ENCODE measurements around the gene HCAR3. TPM values are rescaled to one million over a fixed set of nuclear protein-coding genes. Genes with fewer than 3 reads are reported as not detected.

HCAR3 gene
- total and polyA plus RNA-seq, 2 of the 13 experiments (the other 11 are each of a cell fraction or from before 2014, with no cell fraction given) = 0.11 to 12.8 TPM

GRCh38 chr12:122730215-122731014, 13.8 kb upstream of the HCAR3 start, which contains the start of gene HCAR1 (continued):
- TF ChIP-seq ZNF691 (CRISPR knock-in tag; IDR thresholded peaks at IDR 0.05; ENCODE audit: borderline replicate concordance, low read depth) (0 out of 2 replicates have a peak, but pooled peaks have one; percentile 42), ZNF331 (CRISPR knock-in tag; IDR thresholded peaks at IDR 0.05) (no peak), MYPOP (CRISPR knock-in tag; IDR thresholded peaks at IDR 0.05) (no peak), MED13 (CRISPR knock-in tag; IDR thresholded peaks at IDR 0.05) (no peak), NFKBIZ (CRISPR knock-in tag; IDR thresholded peaks at IDR 0.05) (no peak), ZBED4 (CRISPR knock-in tag; IDR thresholded peaks at IDR 0.05; ENCODE audit: borderline replicate concordance) (no peak), REL (CRISPR knock-in tag; conservative IDR thresholded peaks at IDR 0.05) (no peak), TERF1 (CRISPR knock-in tag; IDR thresholded peaks at IDR 0.05) (no peak), JUNB (CRISPR knock-in tag; IDR thresholded peaks at IDR 0.05; ENCODE audit: borderline replicate concordance) (no peak), ZSCAN21 (CRISPR knock-in tag; IDR thresholded peaks at IDR 0.05; ENCODE audit: borderline replicate concordance) (no peak), ATF2 (CRISPR knock-in tag; IDR thresholded peaks at IDR 0.05) (no peak), HMGXB4 (CRISPR knock-in tag; IDR thresholded peaks at IDR 0.05; ENCODE audit: borderline replicate concordance in 1 of 2, low read depth in 1 of 2) (no peak), CHD4 (IDR thresholded peaks at IDR 0.05; ENCODE audit: borderline replicate concordance, low read length) (no peak), IKZF5 (CRISPR knock-in tag; IDR thresholded peaks at IDR 0.05) (no peak; the same call in 1 of the 2 replicates), TMF1 (CRISPR knock-in tag; IDR thresholded peaks at IDR 0.05; ENCODE audit: low read depth) (no peak)
